Bronchial epithelial cell (primary cell): ENCODE measurements around the gene SMYD2. TPM values are rescaled to one million over a fixed set of nuclear protein-coding genes. Genes with fewer than 3 reads are reported as not detected.

Experiments used
- DNase-seq: peaks from one replicate; pipeline ENCODE4 v3.0.0-alpha.2; 2010; ENCODE audit warnings: low read depth
- FAIRE-seq: peaks from 2 replicates; lab custom pipeline; 2011; peaks lifted over from hg19 to GRCh38; lab: Jason Lieb, UNC
- H3K27me3 ChIP-seq: 2 replicates; pipeline ENCODE4 v1.5.1; 2011; ENCODE audit warnings: low read length; ENCODE audit not compliant: control insufficient read depth, insufficient read depth
- H3K36me3 ChIP-seq: 2 replicates; pipeline ENCODE4 v1.5.1; 2011; ENCODE audit warnings: low read length; ENCODE audit not compliant: control insufficient read depth, insufficient read depth
- H3K4me3 ChIP-seq: 2 replicates; pipeline ENCODE4 v1.5.1; 2011; ENCODE audit warnings: mild to moderate bottlenecking, low read depth, low read length, control low read depth
- total RNA-seq: library from RNA; depleted of rRNA; stranded (reverse); fragments of >200 nt; gene quantifications from 2 replicates; pipeline ENCODE4 v1.2.1, GENCODE V29; 2014
- TF ChIP-seq, protein P1 (sequence below): IDR thresholded peaks from 2 replicates; pipeline ENCODE4 v1.5.1; 2011; ENCODE audit warnings: mild to moderate bottlenecking, moderate library complexity, low read length, control low read depth, inconsistent platforms; ENCODE audit not compliant: insufficient read depth, severe bottlenecking

SMYD2 gene
- total RNA-seq, 1 donor from 2014 or later: 58.4 TPM

DNA sequence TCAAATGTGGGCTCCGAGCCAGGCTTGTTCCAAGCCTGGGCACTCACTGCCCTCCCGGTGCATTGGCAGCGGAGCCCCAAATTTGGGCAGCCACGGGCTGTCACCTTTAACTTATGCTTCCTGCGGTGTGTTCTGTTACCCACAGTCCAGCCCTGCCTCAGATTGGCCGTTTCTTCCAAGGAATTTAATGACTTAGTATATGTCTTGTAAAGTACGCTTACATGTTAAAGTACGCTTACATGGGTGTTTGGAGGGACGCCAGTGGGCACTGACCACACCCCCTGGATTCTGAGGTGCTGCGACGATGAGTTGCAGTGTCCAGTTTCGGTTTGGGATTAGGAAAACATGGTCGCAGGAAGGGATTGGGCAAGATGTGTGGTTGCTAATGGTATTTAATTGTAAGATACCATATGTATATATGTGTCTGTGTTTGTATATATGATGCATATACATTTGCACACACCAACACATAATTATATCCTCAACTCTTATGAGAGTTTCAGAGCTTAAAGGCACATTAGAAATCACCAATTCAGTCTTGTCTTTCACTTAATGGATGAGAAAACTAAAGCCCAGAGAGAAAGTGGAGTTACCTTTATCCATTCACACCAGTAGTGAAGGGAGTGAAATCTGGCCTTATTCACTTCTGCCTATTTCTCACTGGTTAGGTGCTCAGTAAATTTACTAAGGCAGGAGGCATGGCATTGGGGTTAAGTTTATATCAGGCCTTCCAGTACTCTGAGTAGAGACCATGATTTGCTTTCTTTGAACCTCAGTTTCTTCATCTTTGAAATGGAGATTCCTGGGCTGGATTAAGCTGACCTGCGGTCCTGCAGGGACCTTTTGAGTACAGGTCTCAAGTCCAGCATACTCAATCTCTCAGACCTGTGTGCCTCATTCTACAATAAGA, 1.0 kb downstream of the SMYD2 start:
- Histone ChIP-seq H3K4me3 (peak overlapping the region; percentile 63), H3K27me3 (no peaks in the 10 kb centered on the region), H3K36me3 (no peaks in the 10 kb centered on the region)
- TF ChIP-seq, protein P1, sequence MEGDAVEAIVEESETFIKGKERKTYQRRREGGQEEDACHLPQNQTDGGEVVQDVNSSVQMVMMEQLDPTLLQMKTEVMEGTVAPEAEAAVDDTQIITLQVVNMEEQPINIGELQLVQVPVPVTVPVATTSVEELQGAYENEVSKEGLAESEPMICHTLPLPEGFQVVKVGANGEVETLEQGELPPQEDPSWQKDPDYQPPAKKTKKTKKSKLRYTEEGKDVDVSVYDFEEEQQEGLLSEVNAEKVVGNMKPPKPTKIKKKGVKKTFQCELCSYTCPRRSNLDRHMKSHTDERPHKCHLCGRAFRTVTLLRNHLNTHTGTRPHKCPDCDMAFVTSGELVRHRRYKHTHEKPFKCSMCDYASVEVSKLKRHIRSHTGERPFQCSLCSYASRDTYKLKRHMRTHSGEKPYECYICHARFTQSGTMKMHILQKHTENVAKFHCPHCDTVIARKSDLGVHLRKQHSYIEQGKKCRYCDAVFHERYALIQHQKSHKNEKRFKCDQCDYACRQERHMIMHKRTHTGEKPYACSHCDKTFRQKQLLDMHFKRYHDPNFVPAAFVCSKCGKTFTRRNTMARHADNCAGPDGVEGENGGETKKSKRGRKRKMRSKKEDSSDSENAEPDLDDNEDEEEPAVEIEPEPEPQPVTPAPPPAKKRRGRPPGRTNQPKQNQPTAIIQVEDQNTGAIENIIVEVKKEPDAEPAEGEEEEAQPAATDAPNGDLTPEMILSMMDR: no peak
- FAIRE-seq (no peak), DNase-seq (peak; percentile 83)

DNA sequence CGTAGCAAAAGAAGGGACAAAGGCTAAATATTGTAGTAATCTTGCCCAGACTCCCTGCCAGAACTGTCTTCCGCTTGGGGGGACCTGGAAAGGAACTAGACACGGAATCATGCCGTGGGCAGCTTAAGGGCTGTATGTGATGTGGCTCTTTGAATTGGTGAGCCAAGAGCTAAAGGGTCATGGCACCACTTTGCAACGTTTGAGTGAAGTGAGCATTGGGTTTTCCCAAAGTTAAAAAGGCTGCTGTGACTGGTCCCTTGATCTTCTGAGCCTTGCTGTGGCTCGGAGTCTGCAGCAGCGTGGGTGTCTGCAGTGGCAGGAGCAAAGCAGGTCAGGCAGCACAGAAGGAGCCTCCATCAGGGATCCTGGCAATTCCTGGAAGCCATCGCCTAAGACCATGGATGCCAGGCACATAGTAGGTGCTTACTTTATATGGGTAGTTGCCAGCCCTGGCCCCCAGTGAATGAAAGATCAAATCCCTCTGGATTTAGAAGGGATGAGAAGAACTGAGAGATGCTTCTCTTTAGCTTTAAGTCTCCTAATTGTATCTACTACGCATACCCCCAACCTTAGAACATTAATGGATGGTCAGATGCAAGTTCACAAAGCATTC, 1.8 kb downstream of the SMYD2 start:
- TF ChIP-seq, protein P1: no peak
- H3K27me3 ChIP-seq: no peaks in the 10 kb centered on the region
- H3K4me3 ChIP-seq: peak overlapping the region; percentile 63
- no peaks in the 10 kb centered on the region for H3K36me3 ChIP-seq
- no peak for DNase-seq
- no peak for FAIRE-seq

DNA sequence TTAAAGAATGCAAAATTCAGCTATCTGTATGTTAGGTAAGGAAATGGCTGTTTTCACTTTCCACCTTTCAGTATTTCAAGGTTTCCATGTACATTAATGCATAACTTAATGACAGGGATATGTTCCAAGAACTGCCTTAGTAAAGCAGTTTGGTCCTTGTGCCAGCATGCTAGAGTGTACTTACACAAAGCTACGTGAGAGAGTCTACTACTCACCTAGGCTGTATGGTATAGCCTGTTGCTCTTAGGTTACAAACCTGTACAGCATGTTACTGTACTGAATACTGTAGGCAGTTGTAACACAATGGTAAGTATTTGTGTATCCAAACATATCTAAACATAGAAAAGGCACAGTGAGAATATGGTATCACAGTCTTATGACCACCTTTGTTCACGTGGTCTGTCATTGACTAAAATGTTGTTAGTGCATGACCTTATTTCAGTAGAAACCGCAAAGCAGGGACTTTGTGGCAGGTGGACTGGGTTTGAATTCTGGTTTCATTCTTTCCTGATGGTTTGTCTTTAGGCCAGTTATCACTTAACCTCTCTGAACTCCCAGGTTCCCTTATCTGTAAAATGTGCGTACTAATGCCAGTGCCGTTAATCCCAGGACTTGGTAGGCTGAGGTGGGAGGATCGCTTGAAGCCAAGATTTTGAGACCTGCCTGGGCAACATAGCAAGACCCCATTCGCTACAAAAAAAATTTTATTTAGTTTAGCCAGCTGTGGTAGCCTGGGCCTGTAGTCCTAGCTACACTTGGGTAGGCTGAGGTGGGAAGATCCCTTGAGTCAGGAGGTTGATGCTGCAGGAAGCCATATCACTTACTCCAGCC, 4.9 kb downstream of the SMYD2 start:
- FAIRE-seq: no peak

DNA sequence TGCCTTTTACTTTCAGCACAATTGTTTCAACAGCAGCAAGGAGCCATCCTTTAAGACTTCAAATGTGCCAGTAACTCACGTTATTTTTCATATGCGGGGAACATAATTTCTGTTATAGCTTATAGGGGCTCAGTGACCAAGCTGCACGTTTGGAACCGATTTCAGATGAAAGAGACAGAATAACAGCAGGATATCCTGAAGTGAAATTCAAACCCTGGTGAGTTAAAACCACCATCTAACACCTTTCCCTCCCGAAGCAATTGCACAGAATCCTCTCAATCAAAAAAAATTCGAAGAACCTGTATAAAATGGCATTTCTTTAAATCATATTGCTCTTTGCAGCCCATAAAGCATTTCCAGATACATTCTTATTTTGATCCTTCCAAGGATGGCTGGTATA, 6.9 kb downstream of the SMYD2 start:
- FAIRE-seq: no peak
- H3K4me3 ChIP-seq: no peak overlapping the region
- H3K27me3 ChIP-seq: no peaks in the 10 kb centered on the region
- TF ChIP-seq, protein P1: no peak
- no peaks in the 10 kb centered on the region for H3K36me3 ChIP-seq
- DNase-seq: no peak

More for the DNA sequence above, 4.9 kb downstream of the SMYD2 start:
- no peak overlapping the region for H3K4me3 ChIP-seq
- peak; percentile 48 for DNase-seq
- no peaks in the 10 kb centered on the region for H3K36me3 ChIP-seq
- TF ChIP-seq, protein P1: no peak
- no peaks in the 10 kb centered on the region for H3K27me3 ChIP-seq

DNA sequence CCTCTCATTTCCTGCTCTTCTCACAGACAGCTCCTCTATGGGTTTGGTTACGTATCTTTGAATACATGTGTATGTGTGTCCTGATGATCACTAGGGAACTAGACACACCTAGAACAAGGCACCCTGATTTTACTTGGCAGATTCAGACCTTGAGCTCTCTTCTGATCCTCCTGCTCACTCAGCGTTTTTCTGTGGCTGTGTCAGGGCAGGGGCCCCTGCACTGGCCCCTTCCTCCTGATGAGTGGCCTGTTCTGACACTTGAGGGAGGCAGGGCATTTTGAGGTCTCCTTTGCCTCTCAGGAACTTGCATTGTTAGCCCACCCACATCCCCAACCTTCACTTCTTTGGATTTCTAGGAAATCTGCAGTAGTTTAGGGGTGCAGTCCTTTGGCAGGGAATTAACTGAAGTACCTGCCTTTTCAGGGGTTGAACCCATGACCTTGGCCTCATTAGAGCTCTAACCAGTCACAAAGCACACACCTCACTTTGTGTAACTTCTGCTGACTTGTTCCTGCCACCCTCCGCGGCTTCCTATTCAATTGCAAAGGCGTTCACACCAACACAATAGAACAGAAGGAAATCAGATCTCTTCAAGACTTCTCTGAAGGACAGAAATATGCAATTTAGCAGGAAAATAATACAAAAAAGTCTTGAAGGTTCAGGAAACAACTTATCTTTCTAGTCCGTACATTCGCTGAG, 8.8 kb downstream of the SMYD2 start:
- no peak overlapping the region for H3K4me3 ChIP-seq
- TF ChIP-seq, protein P1: no peak
- FAIRE-seq (no peak), DNase-seq (no peak)
- no peaks in the 10 kb centered on the region for H3K27me3 ChIP-seq
- H3K36me3 ChIP-seq: no peaks in the 10 kb centered on the region
